ENCODE measurements around the gene COX7A2L.

COX7A2L gene

DNA sequence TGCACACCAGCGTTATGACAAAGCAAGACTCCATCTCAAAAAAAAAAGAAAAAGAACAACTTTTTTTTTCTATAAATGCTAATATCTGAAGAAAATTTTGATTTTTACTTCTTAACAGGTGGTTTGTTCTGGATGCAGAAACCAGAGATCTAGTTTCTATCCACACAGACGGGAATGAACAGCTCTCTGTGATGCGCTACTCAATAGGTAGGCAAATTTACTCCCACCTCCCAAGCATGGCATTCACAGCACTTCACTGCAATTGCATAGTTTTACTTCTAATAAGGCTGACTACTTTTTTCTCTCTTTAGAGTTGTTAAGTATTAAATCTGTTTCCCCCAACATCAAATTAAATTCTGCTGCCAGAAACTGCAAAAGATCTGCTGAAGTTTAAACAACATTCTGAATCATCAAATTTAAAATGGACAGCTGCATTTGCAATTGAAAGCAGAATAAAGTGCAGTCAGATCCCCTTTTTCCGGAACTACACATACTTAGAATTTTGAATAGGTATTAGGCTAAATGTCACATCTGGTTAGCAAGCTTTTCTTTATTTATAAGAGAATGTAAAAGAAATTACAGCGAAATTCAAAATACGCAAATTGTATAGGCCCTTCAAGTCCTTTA lies 45.1 kb downstream of the COX7A2L start:
- DNase-seq = no peak

DNA sequence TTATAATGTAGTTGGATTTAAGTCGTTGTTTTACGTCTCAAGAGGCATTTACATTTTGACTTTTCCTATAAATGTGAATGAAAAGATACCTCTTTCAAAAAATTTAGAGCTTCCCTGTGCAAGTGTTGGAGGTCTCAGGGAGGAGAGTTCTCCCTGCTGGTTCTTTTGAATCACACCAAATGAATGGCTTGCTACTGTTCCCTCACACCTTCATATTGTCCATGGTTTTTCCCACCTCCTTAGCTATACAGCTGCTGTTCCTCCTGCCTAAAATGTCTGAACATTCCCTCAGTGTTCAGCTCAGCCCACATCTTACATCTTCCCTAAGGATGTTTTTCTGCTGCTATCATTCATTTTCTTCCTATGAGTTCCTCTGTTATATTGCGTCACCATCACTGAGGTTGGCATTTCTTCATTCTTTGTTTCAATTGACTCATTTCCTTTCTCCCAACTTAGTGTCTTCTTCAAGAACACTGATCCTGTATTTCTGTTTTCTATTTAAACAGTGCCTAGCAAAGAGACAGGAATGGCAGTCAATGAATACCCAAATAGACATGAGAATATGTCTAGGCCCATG lies 46.0 kb downstream of the COX7A2L start:
- DNase-seq = no peak

DNA sequence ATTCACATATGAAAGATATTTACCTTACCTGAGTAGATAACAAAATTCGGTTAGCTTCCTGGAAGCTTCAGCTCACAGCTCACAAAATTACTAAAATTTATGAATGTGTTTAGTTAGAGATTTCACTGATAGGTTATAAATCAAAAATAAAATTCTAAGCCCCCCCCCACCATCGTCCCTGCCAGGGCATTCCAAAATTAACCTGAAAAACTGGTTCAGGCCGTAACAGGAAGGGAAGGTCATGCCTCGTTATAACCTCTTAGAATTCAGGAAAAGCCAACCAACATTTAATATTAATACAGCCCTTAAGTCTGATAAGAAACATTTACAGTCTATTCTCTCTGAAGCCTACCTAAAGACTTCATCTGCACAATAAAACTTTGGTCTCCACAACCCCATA lies 48.9 kb downstream of the COX7A2L start:
- no peak for DNase-seq

GRCh38 chr2:42310007-42310515 lies 51.0 kb downstream of the COX7A2L start:
- DNase-seq = no peak

DNA sequence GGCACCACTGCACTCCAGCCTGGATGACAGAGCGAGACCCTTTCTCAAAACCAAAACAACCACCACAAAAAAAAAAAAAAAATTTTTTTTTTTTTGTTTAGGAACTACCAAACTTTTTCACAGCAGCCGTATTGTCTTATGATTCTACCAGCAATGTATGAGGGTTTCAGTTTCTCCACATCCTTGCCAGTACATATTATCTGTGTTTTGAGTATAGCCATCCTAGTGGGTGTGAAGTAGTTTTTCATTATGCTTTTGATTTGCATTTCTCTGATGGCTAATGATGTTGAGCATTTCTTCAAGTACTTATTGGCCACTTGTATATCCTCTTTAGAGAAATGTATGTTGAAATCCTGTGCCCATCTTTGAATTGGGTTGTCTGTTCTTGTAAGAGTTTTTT lies 51.7 kb downstream of the COX7A2L start:
- DNase-seq = no peak

DNA sequence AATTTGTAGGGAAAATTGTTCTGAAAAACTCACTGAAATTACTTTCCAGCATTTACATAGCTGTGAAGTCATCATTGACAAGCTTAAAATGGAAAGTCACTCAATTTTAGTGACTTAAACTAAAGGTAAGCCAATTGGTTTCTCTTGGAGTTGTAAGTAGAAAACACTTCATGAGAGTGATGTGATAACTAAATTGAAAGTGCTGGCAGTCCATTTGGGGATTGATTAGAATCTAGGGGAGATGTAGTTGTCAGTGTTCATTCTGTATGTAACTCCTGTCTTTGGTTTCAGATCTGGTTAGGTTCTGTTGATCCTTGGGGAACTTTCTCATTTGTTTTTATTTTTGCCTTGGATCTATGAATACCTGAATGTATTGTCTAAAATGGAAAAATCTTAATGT lies 53.8 kb downstream of the COX7A2L start:
- no peak for DNase-seq

- no peak for DNase-seq
Observed at GRCh38 chr2:42304059-42304713, 56.8 kb downstream of the COX7A2L start.

- DNase-seq = no peak
Observed at GRCh38 chr2:42303252-42303651, 57.8 kb downstream of the COX7A2L start.

GRCh38 chr2:42300527-42300926 lies 60.5 kb downstream of the COX7A2L start:
- DNase-seq = no peak
